Panc1 (cell line): Measurements from ENCODE around the gene SLC43A2. TPM values are rescaled to one million over a fixed set of nuclear protein-coding genes. Genes with fewer than 3 reads are reported as not detected.

Experiments used
- ATAC-seq: fragments of 200-7000 bp; cut with Tn5 transposase; 2 replicates; pipeline ENCODE4 v1.9.1; 2020; ENCODE audit warnings: mild to moderate bottlenecking, moderate library complexity
- BruUV-seq: library from RNA; stranded (reverse); fragments of 400-500 nt; replicated peaks from 2 replicates; lab custom pipeline; 2021; lab: Mats Ljungman, UMichigan
- CTCF ChIA-PET: fragments of 300-600 bp; sonication (Branson Sonifier 250); formaldehyde crosslinking; loops from one replicate; lab custom pipeline; 2022; ENCODE audit warnings: antibody characterized with exemption; lab: Charles Lee
- POLR2A ChIA-PET: fragments of 300-600 bp; sonication (Branson Sonifier 250); formaldehyde crosslinking; loops from one replicate; lab custom pipeline; 2022; ENCODE audit warnings: antibody characterized with exemption; lab: Charles Lee
- DNase-seq: peaks from one replicate; pipeline ENCODE4 v3.0.0-alpha.2; 2010; ENCODE audit warnings: low read depth, low spot score
- H3K27ac ChIP-seq: 2 replicates; pipeline ENCODE4 v1.5.1; 2011; ENCODE audit warnings: mild to moderate bottlenecking, low read length, inconsistent platforms
- H3K27me3 ChIP-seq: fragments of 200-500 bp; sonication (Bioruptor generic); 2 replicates; pipeline ENCODE4 v1.6.0; 2014; ENCODE audit warnings: low read length, inconsistent platforms; ENCODE audit not compliant: control insufficient read depth, insufficient read depth
- H3K36me3 ChIP-seq: fragments of 200-500 bp; sonication (Bioruptor generic); 2 replicates; pipeline ENCODE4 v1.5.1; 2014; ENCODE audit warnings: inconsistent platforms, mild to moderate bottlenecking, low read length, moderate library complexity; ENCODE audit not compliant: control insufficient read depth, insufficient read depth
- H3K4me1 ChIP-seq: 2 replicates; pipeline ENCODE4 v1.5.1; 2011; ENCODE audit warnings: inconsistent platforms, mild to moderate bottlenecking, low read length, moderate library complexity; ENCODE audit not compliant: control insufficient read depth, insufficient read depth
- H3K4me3 ChIP-seq, 2 experiments: 2 replicates each; pipeline ENCODE4 v1.5.1; 2011 to 2012; ENCODE audit warnings: low read depth in 2 of 2, low read length in 2 of 2, mild to moderate bottlenecking in 2 of 2, inconsistent platforms in 1 of 2, moderate library complexity in 1 of 2
- H3K9me3 ChIP-seq: fragments of 200-500 bp; sonication (Bioruptor generic); 2 replicates; pipeline ENCODE4 v1.5.1; 2014; ENCODE audit warnings: low read depth, mild to moderate bottlenecking, inconsistent platforms, low read length, moderate library complexity; ENCODE audit not compliant: control insufficient read depth, insufficient read depth
- POLR2AphosphoS5 ChIP-seq: IDR thresholded peaks from 2 replicates; pipeline ENCODE4 v1.6.1; 2012; ENCODE audit warnings: mild to moderate bottlenecking, low read depth, low read length, moderate library complexity
- SIN3A ChIP-seq: IDR thresholded peaks from 2 replicates; pipeline ENCODE4 v1.6.1; 2012; ENCODE audit warnings: low read depth, mild to moderate bottlenecking, low read length, moderate library complexity, borderline replicate concordance; ENCODE audit not compliant: insufficient read depth
- TCF7L2 ChIP-seq: IDR thresholded peaks from 2 replicates; pipeline ENCODE4 v1.6.1; 2011; ENCODE audit warnings: mild to moderate bottlenecking, low read depth, low read length, inconsistent platforms
- in situ Hi-C: cut with HindIII; loops from 2 replicates; pipeline ENCODE4 v1.10.0; 2016; ENCODE audit warnings: low sequenced_read_pairs, low pct_unique_long_range_greater_than_20kb
- intact Hi-C: fragments of 100-400 bp; cut with micrococcal nuclease; formaldehyde crosslinking; loops from one replicate; pipeline ENCODE4 v1.10.0; 2022; ENCODE audit not compliant: unreplicated experiment
- total RNA-seq: library from RNA; stranded (reverse); gene quantifications from one replicate; pipeline ENCODE4 v1.2.1, GENCODE V29; 2021; ENCODE audit not compliant: unreplicated experiment
- TF ChIP-seq, protein P1 (sequence below), 2 experiments: IDR thresholded peaks; 2 replicates each; pipeline ENCODE4 v1.6.1; 2011 to 2012; ENCODE audit warnings: low read depth in 2 of 2, control low read depth in 1 of 2, low read length in 1 of 2, mild to moderate bottlenecking in 1 of 2, moderate library complexity in 1 of 2; ENCODE audit not compliant: insufficient read depth in 1 of 2
- TF ChIP-seq, protein P2 (sequence below): fragments of 450-650 bp; IDR thresholded peaks from 2 replicates; pipeline ENCODE4 v1.5.1; 2017; ENCODE audit warnings: mild to moderate bottlenecking

SLC43A2 gene
- total RNA-seq, 1 experiment from 2014 or later, result 23.3 TPM

DNA sequence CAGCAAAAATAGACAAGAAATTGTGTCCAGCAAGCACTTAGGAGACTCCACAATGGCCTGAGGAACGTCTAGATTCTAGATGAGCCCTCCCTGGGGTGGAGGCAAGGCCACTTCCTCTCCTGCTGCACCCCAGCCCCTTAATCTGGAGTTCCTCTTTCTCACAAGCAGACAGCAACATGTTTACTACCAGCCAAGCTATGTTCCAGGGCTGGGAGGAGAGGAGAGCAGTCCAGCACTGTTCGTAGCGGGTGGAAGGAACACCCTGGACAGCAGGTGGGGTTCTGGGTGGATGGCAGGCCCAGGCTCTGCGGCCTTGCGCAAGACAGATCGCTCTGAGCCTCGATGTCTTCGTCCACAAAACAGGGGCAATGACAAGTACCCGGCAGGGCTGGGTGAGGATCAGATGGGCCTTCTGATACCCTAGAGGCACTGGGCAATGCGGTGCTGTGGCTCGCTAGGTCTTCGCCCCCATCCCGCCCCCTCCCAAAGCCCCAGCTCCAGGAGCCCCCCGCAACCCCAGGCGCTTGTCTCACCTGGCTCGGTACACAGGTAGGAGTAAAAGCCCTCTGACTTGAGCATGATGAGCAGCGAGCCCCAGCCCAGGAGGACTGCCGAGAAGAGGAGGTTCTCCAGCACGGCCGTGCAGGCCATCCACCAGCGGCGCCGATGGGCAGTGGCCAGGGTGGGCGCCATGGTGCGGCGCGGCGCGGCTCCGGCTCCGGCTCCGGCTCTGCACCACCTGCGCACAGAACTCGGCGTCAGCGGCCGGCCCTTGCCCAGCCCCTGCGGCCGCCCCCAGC, 1.3 kb downstream of the SLC43A2 start:
- no peaks in the 10 kb centered on the region for H3K36me3 ChIP-seq
- intact Hi-C loops (no loop called here), in situ Hi-C loops (no loop called here)
- DNase-seq (no peak), ATAC-seq (no peak)
- no peaks in the 10 kb centered on the region for H3K27me3 ChIP-seq
- BruUV-seq, result no TSS peak
- H3K4me3 ChIP-seq, result peak overlapping the region; percentile 68
- POLR2A ChIA-PET, result no interaction called here
- CTCF ChIA-PET, result interaction anchor here (1.4 kb wide), 1 partner anchor 53 kb away, joined by 6 read pairs; no protein-coding TSS in a partner anchor
- TF ChIP-seq, protein P1, sequence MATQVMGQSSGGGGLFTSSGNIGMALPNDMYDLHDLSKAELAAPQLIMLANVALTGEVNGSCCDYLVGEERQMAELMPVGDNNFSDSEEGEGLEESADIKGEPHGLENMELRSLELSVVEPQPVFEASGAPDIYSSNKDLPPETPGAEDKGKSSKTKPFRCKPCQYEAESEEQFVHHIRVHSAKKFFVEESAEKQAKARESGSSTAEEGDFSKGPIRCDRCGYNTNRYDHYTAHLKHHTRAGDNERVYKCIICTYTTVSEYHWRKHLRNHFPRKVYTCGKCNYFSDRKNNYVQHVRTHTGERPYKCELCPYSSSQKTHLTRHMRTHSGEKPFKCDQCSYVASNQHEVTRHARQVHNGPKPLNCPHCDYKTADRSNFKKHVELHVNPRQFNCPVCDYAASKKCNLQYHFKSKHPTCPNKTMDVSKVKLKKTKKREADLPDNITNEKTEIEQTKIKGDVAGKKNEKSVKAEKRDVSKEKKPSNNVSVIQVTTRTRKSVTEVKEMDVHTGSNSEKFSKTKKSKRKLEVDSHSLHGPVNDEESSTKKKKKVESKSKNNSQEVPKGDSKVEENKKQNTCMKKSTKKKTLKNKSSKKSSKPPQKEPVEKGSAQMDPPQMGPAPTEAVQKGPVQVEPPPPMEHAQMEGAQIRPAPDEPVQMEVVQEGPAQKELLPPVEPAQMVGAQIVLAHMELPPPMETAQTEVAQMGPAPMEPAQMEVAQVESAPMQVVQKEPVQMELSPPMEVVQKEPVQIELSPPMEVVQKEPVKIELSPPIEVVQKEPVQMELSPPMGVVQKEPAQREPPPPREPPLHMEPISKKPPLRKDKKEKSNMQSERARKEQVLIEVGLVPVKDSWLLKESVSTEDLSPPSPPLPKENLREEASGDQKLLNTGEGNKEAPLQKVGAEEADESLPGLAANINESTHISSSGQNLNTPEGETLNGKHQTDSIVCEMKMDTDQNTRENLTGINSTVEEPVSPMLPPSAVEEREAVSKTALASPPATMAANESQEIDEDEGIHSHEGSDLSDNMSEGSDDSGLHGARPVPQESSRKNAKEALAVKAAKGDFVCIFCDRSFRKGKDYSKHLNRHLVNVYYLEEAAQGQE (IDR thresholded peaks at IDR 0.05; ENCODE audit: insufficient read depth in 1 of 2, low read depth in 2 of 2, low read length in 1 of 2), result no peak
- H3K9me3 ChIP-seq, result no peaks in the 10 kb centered on the region
- no peak overlapping the region for H3K27ac ChIP-seq
- peaks cover 8% of the 10 kb centered on the region for H3K4me1 ChIP-seq

DNA sequence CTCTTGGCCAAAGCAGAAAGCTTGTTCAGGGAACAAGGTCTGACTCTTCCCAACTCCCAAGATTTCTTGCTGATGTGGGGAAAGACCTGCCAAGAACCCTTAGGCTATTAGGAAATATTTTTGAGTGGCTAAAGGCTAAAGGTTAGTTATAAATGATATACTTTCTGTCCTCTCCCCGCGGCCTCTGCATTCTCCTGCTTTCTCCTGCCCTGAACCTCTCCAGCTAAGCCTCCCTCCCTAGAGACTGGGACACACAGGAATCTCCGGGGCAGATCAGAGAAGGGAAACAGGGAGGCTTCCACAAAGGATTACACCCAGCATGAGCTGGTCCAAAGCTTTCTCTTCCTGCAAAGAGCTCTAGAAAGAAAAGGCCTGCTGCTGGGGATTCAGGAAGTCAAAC, 2.3 kb downstream of the SLC43A2 start:
- Histone ChIP-seq H3K4me3 (no peak overlapping the region), H3K27me3 (no peaks in the 10 kb centered on the region), H3K36me3 (no peaks in the 10 kb centered on the region), H3K9me3 (no peaks in the 10 kb centered on the region), H3K27ac (no peak overlapping the region), H3K4me1 (peaks cover 8% of the 10 kb centered on the region)
- POLR2A ChIA-PET, result interaction anchor here (0.6 kb wide), 1 partner anchor 144 kb away, joined by 3 read pairs; no protein-coding TSS in a partner anchor
- TSS peak; percentile 61 for BruUV-seq
- ATAC-seq, result no peak
- intact Hi-C loops (no loop called here), in situ Hi-C loops (no loop called here)
- CTCF ChIA-PET, result interaction anchor here (1.4 kb wide), 1 partner anchor 52 kb away, joined by 6 read pairs; no protein-coding TSS in a partner anchor
- no peak for DNase-seq
- TF ChIP-seq, protein P1 (IDR thresholded peaks at IDR 0.05; ENCODE audit: insufficient read depth in 1 of 2, low read depth in 2 of 2, low read length in 1 of 2), result no peak
- TF ChIP-seq, protein P2, sequence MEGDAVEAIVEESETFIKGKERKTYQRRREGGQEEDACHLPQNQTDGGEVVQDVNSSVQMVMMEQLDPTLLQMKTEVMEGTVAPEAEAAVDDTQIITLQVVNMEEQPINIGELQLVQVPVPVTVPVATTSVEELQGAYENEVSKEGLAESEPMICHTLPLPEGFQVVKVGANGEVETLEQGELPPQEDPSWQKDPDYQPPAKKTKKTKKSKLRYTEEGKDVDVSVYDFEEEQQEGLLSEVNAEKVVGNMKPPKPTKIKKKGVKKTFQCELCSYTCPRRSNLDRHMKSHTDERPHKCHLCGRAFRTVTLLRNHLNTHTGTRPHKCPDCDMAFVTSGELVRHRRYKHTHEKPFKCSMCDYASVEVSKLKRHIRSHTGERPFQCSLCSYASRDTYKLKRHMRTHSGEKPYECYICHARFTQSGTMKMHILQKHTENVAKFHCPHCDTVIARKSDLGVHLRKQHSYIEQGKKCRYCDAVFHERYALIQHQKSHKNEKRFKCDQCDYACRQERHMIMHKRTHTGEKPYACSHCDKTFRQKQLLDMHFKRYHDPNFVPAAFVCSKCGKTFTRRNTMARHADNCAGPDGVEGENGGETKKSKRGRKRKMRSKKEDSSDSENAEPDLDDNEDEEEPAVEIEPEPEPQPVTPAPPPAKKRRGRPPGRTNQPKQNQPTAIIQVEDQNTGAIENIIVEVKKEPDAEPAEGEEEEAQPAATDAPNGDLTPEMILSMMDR, result no peak
- TF ChIP-seq TCF7L2 (no peak), SIN3A (no peak), POLR2AphosphoS5 (no peak)
